ENCODE measurements around the gene STAG1.
"Not testable (repeated sequence)": the region's sequence is repeated elsewhere in the genome, so short reads cannot be mapped to it uniquely, and the experiment has no call there.

Gene STAG1

GRCh38 chr3:136532766-136533165 lies 219.4 kb downstream of the STAG1 start:
- no peak for DNase-seq (ENCODE audit: low read depth)
- no peak for TF ChIP-seq CTCF (IDR thresholded peaks at IDR 0.05; ENCODE audit: control insufficient read depth, insufficient read depth, low read depth, low read length, missing control alignments)
- no peak overlapping the region for H3K4me3 ChIP-seq (ENCODE audit: control insufficient read depth, low read depth, low read length)

- no peak for TF ChIP-seq CTCF (IDR thresholded peaks at IDR 0.05; ENCODE audit: control insufficient read depth, insufficient read depth, low read depth, low read length, missing control alignments)
- DNase-seq (ENCODE audit: low read depth): no peak
- H3K4me3 ChIP-seq (ENCODE audit: control insufficient read depth, low read depth, low read length): no peak overlapping the region
Measured at GRCh38 chr3:136518102-136518501, 234.1 kb downstream of the STAG1 start.

GRCh38 chr3:136516656-136517055 lies 235.5 kb downstream of the STAG1 start:
- TF ChIP-seq CTCF (IDR thresholded peaks at IDR 0.05; ENCODE audit: control insufficient read depth, insufficient read depth, low read depth, low read length, missing control alignments): no peak
- no peak for DNase-seq (ENCODE audit: low read depth)
- no peak overlapping the region for H3K4me3 ChIP-seq (ENCODE audit: control insufficient read depth, low read depth, low read length)

- no peak for DNase-seq (ENCODE audit: low read depth)
- H3K4me3 ChIP-seq (ENCODE audit: control insufficient read depth, low read depth, low read length): no peak overlapping the region
- TF ChIP-seq CTCF (IDR thresholded peaks at IDR 0.05; ENCODE audit: control insufficient read depth, insufficient read depth, low read depth, low read length, missing control alignments): no peak
Measured at GRCh38 chr3:136516095-136516494, 236.1 kb downstream of the STAG1 start.

- not testable (repeated sequence) for DNase-seq (ENCODE audit: low read depth); H3K4me3 ChIP-seq (ENCODE audit: control insufficient read depth, low read depth, low read length)
Measured at GRCh38 chr3:136514533-136514932, 237.6 kb downstream of the STAG1 start.

- H3K4me3 ChIP-seq (ENCODE audit: control insufficient read depth, low read depth, low read length): no peak overlapping the region
- DNase-seq (ENCODE audit: low read depth): no peak
- no peak for TF ChIP-seq CTCF (IDR thresholded peaks at IDR 0.05; ENCODE audit: control insufficient read depth, insufficient read depth, low read depth, low read length, missing control alignments)
Measured at GRCh38 chr3:136513367-136513766, 238.8 kb downstream of the STAG1 start.

GRCh38 chr3:136512381-136512780 lies 239.8 kb downstream of the STAG1 start:
- peak; percentile 61 for DNase-seq (ENCODE audit: low read depth)
- TF ChIP-seq CTCF (IDR thresholded peaks at IDR 0.05; ENCODE audit: control insufficient read depth, insufficient read depth, low read depth, low read length, missing control alignments): no peak

More at GRCh38 chr3:136512381-136512780, 239.8 kb downstream of the STAG1 start:
- H3K4me3 ChIP-seq (ENCODE audit: control insufficient read depth, low read depth, low read length): no peak overlapping the region
